Bronchial epithelial cell (primary cell): ENCODE measurements around the gene RMDN3. TPM values are rescaled to one million over a fixed set of nuclear protein-coding genes. Genes with fewer than 3 reads are reported as not detected.

ENCODE experiments used
- DNase-seq: peaks from one replicate; pipeline ENCODE4 v3.0.0-alpha.2; 2010; ENCODE audit warnings: low read depth
- FAIRE-seq: peaks from 2 replicates; lab custom pipeline; 2011; peaks lifted over from hg19 to GRCh38; lab: Jason Lieb, UNC
- H3K27me3 ChIP-seq: 2 replicates; pipeline ENCODE4 v1.5.1; 2011; ENCODE audit warnings: low read length; ENCODE audit not compliant: control insufficient read depth, insufficient read depth
- H3K36me3 ChIP-seq: 2 replicates; pipeline ENCODE4 v1.5.1; 2011; ENCODE audit warnings: low read length; ENCODE audit not compliant: control insufficient read depth, insufficient read depth
- H3K4me3 ChIP-seq: 2 replicates; pipeline ENCODE4 v1.5.1; 2011; ENCODE audit warnings: mild to moderate bottlenecking, low read depth, low read length, control low read depth
- total RNA-seq: library from RNA; depleted of rRNA; stranded (reverse); fragments of >200 nt; gene quantifications from 2 replicates; pipeline ENCODE4 v1.2.1, GENCODE V29; 2014
- TF ChIP-seq, protein P1 (sequence below): IDR thresholded peaks from 2 replicates; pipeline ENCODE4 v1.5.1; 2011; ENCODE audit warnings: mild to moderate bottlenecking, moderate library complexity, low read length, control low read depth, inconsistent platforms; ENCODE audit not compliant: insufficient read depth, severe bottlenecking

RMDN3 gene
- total RNA-seq, 1 donor from 2014 or later, result 15.0 TPM

DNA sequence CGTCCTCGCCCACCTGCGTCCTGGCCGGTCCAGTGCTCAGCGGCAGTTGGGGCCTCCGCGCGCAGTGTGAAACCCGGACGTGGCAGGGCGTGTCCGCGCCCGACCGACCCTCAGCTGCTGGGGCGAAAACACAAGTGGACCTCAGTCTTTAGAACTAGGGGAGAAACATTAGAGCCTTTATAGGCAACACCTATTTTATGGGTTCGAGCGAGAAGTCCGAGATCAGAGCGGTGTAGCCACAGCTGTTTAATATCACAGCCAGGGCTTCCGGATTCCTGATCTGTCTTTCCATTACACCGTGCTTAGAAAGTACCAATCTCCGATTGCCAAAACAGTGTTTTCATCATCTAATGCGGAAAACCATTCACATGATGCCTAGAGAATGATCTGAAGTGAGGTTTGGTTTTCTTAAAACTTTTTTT, 59.6 kb downstream of the RMDN3 start:
- no peaks in the 10 kb centered on the region for H3K36me3 ChIP-seq
- no peaks in the 10 kb centered on the region for H3K27me3 ChIP-seq
- H3K4me3 ChIP-seq, result peak overlapping the region; percentile 94
- DNase-seq, result no peak
- TF ChIP-seq, protein P1, sequence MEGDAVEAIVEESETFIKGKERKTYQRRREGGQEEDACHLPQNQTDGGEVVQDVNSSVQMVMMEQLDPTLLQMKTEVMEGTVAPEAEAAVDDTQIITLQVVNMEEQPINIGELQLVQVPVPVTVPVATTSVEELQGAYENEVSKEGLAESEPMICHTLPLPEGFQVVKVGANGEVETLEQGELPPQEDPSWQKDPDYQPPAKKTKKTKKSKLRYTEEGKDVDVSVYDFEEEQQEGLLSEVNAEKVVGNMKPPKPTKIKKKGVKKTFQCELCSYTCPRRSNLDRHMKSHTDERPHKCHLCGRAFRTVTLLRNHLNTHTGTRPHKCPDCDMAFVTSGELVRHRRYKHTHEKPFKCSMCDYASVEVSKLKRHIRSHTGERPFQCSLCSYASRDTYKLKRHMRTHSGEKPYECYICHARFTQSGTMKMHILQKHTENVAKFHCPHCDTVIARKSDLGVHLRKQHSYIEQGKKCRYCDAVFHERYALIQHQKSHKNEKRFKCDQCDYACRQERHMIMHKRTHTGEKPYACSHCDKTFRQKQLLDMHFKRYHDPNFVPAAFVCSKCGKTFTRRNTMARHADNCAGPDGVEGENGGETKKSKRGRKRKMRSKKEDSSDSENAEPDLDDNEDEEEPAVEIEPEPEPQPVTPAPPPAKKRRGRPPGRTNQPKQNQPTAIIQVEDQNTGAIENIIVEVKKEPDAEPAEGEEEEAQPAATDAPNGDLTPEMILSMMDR, result no peak
- FAIRE-seq, result no peak

DNA sequence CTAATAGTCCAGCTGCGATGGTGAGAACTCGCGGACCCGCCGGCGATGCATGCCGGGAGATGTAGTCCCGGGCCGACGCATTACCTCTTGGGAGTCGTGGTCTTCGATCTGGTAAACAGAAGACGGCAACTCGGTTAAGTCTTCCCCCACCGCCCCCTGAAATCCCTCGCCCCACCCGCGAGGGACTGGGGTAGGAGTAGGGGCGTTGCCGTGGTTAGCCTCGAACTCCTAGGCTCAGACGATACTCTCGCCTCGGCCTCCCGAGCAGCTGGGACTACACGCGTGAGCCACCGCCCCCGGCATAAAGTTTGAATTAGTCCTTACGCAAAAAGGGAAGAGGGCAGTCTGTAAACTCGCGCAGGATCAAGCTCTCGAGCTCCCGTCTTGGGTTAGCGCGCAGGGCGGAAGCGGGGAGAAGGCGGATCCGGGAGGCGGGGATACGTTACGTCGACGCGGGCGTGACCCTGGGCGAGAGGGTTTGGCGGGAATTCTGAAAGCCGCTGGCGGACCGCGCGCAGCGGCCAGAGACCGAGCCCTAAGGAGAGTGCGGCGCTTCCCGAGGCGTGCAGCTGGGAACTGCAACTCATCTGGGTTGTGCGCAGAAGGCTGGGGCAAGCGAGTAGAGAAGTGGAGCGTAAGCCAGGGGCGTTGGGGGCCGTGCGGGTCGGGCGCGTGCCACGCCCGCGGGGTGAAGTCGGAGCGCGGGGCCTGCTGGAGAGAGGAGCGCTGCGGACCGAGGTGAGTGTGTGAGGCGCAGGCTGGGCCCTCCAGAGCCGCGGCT, 60.2 kb downstream of the RMDN3 start, which contains the start of gene RAD51:
TSS of gene RAD51 (plus strand) at position 487 of the 781 bp plus-strand sequence. CDS start 3,585 bp downstream, outside the sequence.
- FAIRE-seq, result no peak
- no peaks in the 10 kb centered on the region for H3K36me3 ChIP-seq
- TF ChIP-seq, protein P1, result no peak

DNA sequence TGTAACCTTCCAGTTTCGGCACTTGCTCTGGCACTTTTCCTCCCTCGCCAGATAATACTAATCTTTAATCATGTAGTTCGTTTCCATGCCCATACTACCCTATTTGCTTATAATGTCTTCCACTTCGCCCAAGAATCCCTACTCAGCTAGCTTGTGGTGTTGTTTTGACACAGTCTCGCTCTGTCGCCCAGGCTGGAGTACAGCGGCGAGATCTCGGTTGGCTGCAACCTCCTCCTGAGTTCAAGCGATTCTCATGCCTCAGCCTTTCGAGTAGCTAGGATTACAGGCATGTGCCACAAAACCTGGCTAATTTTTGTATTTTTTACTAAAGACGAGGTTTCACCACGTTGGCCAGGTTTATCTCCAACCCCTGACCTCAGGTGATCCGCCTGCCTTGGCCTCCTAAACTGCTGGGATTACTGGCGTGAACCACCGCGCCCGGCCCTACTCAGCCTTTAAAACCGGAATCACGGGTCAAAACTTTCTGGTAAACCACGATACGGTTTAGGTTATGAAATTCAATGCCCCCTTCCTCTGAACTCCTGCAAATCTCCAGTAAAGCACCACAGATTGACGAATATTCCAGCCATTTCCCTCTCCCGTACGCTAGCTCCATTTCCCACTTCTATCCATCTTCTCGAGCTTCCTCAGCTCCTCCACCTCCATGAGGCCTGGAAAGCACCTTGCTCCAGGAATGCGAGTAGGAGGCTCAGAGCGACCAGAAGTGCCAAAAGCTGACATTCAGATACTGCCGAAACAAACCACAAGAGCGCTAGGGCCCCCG, 61.0 kb downstream of the RMDN3 start:
- FAIRE-seq, result no peak

More for the DNA sequence above, 60.2 kb downstream of the RMDN3 start, which contains the start of gene RAD51:
- H3K27me3 ChIP-seq, result no peaks in the 10 kb centered on the region
- peak within 1 kb of the TSS; percentile 94 for H3K4me3 ChIP-seq
- DNase-seq, result peak; percentile 90

DNA sequence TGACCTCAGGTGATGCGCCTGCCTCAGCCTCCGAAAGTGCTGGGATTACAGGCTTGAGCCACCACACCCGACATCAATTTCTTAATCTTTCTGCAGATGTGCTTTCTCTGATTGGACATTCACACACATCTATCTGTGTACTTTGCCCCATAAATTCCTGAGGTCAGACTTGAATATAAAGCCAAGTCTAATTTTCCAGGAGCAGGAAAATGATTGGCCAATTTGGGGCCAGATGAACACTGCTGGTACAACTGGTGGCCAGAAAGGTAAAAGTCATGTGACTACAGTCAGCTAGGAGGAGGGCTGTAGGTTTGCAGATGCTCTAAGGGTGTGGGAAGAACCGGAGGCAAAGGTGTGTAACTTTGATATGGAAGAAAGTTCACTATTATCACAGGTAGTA, 63.3 kb downstream of the RMDN3 start:
- H3K4me3 ChIP-seq, result no peak overlapping the region
- no peaks in the 10 kb centered on the region for H3K27me3 ChIP-seq
- DNase-seq, result no peak
- no peak for FAIRE-seq
- H3K36me3 ChIP-seq, result no peaks in the 10 kb centered on the region
- TF ChIP-seq, protein P1, result no peak

More for the DNA sequence above, 61.0 kb downstream of the RMDN3 start:
- Histone ChIP-seq H3K27me3 (no peaks in the 10 kb centered on the region), H3K4me3 (peak overlapping the region; percentile 94), H3K36me3 (no peaks in the 10 kb centered on the region)
- TF ChIP-seq, protein P1, result no peak
- DNase-seq, result no peak

DNA sequence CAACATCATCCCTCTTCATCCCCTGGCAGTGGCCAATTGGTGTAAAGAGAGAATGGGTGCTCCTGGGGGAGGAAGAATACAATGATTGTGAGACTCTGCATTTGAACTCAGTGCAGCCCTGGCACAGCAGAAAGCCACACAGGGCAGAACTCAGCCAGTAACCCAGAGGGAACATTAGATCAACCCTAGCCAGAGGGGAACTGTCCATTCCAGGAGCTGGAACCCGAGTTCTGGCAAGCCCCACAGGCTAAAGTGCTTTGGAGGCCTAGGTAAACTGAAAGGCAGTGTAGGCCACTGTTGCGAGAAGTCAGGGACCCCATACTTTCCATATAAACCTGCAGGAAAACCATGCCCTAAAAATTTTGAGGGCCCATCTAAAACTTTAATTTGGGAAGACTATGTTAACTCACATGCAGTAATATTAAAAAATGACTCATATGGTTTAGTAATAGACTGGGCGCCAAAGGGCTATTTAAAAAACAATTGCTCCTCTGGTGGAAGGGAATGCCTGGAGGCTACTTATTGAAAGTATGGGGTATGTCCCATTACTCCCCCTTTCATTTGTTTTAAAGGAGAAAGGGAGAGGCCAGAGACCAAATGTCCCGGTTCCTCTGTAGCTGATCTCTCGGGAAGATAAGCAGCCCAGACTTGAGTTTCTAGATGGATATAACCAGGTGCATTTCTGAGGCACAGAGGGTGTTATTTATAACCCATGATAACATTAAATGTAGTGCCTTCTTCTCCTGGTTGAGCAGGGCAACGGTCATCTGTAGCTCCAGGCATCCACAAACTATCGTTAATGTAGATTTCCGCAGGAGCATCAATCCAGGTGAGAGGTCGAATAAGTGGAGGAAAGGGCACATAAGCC, 65.9 kb downstream of the RMDN3 start:
- TF ChIP-seq, protein P1, result no peak
- DNase-seq (no peak), FAIRE-seq (no peak)
- Histone ChIP-seq H3K36me3 (no peaks in the 10 kb centered on the region), H3K4me3 (no peak overlapping the region), H3K27me3 (no peaks in the 10 kb centered on the region)
